ENCODE results near the gene MEGF11. TPM values are rescaled to one million over a fixed set of nuclear protein-coding genes. Genes with fewer than 3 reads are reported as not detected.
"Not testable (repeated sequence)": the region's sequence is repeated elsewhere in the genome, so short reads cannot be mapped to it uniquely, and the experiment has no call there.

Gene MEGF11
- total RNA-seq, 1 donor from 2014 or later: not detected

DNA sequence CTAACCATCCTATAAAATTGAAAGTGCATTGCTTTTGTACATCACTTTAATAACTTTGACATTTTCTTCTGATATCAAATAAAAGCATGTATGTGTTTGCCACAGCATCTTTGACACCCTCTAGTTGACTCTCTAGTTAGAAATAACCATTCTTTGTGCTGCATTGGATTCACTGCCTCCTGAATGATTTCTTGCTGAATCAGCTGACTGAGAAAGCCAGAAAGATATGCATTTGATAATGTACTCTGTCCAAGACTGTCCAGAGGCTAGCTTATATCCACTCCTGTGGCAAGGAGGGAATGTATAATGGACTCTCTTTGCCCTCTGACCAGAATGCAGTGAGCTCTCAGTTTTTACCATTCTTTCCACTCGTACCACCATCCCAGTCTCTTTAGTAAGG, 378.1 kb downstream of the MEGF11 start:
- peaks cover 12% of the 10 kb centered on the region for H3K36me3 ChIP-seq (ENCODE audit: control insufficient read depth, insufficient read depth, low read length)
- FAIRE-seq (no peak), DNase-seq (ENCODE audit: low read depth) (no peak)
- TF ChIP-seq CTCF (IDR thresholded peaks at IDR 0.05; ENCODE audit: insufficient read depth, low read length, severe bottlenecking): no peak
- H3K4me3 ChIP-seq (ENCODE audit: low read depth, low read length): no peak overlapping the region
- H3K27me3 ChIP-seq (ENCODE audit: control insufficient read depth, insufficient read depth, low read length): no peaks in the 10 kb centered on the region

- peak; percentile 53 for DNase-seq (ENCODE audit: low read depth)
Measured at GRCh38 chr15:65873256-65873655, 380.3 kb downstream of the MEGF11 start.

DNA sequence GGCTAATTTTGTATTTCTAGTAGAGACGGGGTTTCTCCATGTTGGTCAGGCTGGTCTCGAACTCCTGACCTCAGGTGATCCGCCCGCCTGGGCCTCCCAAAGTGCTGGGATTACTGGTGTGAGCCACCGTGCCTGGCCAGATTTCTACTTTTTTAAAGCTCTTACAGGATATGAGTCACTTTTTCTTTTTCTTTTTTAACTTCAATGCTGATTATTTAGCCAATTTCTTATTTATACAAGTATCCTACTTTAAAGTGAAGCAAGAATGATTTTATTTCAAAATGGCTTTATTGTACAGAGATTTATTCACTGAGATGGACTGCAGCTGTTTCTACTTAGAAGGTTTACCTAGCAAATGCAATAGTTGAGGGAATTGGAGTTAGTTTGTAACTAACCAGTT, 381.0 kb downstream of the MEGF11 start:
- FAIRE-seq; H3K36me3 ChIP-seq (ENCODE audit: control insufficient read depth, insufficient read depth, low read length); H3K27me3 ChIP-seq (ENCODE audit: control insufficient read depth, insufficient read depth, low read length); H3K4me3 ChIP-seq (ENCODE audit: low read depth, low read length); DNase-seq (ENCODE audit: low read depth): not testable (repeated sequence)

More at GRCh38 chr15:65873256-65873655, 380.3 kb downstream of the MEGF11 start:
- peaks cover 12% of the 10 kb centered on the region for H3K36me3 ChIP-seq (ENCODE audit: control insufficient read depth, insufficient read depth, low read length)
- no peak overlapping the region for H3K4me3 ChIP-seq (ENCODE audit: low read depth, low read length)
- H3K27me3 ChIP-seq (ENCODE audit: control insufficient read depth, insufficient read depth, low read length): no peaks in the 10 kb centered on the region
- FAIRE-seq: no peak
- no peak for TF ChIP-seq CTCF (IDR thresholded peaks at IDR 0.05; ENCODE audit: insufficient read depth, low read length, severe bottlenecking)

DNA sequence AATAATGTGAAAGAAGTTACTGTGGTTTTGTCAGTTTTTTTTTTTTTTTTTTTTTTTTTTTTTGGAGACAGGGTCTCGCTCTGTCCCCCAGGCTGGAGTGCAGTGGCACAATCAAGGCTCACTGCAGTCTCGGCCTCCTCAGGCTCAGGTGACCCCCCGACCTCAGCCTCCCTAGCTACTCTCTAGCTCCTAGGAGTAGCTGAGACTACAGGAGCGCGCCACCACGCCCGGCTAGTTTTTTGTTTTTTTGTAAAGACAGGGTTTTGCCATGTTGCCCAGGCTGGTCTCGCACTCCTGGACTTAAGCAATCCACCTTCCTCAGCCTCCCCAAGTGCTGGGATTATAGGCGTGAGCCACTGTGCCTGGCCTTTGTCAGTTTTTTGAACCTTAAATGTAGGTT, 381.7 kb downstream of the MEGF11 start:
- H3K4me3 ChIP-seq (ENCODE audit: low read depth, low read length); H3K27me3 ChIP-seq (ENCODE audit: control insufficient read depth, insufficient read depth, low read length); FAIRE-seq; H3K36me3 ChIP-seq (ENCODE audit: control insufficient read depth, insufficient read depth, low read length); DNase-seq (ENCODE audit: low read depth): not testable (repeated sequence)

GRCh38 chr15:65870889-65871533, 382.5 kb downstream of the MEGF11 start:
- Histone ChIP-seq H3K36me3 (ENCODE audit: control insufficient read depth, insufficient read depth, low read length) (peaks cover 3% of the 10 kb centered on the region), H3K4me3 (ENCODE audit: low read depth, low read length) (peak overlapping the region; percentile 84), H3K27me3 (ENCODE audit: control insufficient read depth, insufficient read depth, low read length) (no peaks in the 10 kb centered on the region)
- no peak for FAIRE-seq
- no peak for TF ChIP-seq CTCF (IDR thresholded peaks at IDR 0.05; ENCODE audit: insufficient read depth, low read length, severe bottlenecking)
- DNase-seq (ENCODE audit: low read depth): peak; percentile 90

- TF ChIP-seq CTCF (IDR thresholded peaks at IDR 0.05; ENCODE audit: insufficient read depth, low read length, severe bottlenecking): no peak
- Histone ChIP-seq H3K4me3 (ENCODE audit: low read depth, low read length) (peak overlapping the region; percentile 84), H3K27me3 (ENCODE audit: control insufficient read depth, insufficient read depth, low read length) (no peaks in the 10 kb centered on the region), H3K36me3 (ENCODE audit: control insufficient read depth, insufficient read depth, low read length) (peaks cover 2% of the 10 kb centered on the region)
- FAIRE-seq: no peak
- DNase-seq (ENCODE audit: low read depth): peak; percentile 63
Measured at GRCh38 chr15:65869954-65870871, 383.3 kb downstream of the MEGF11 start.
